Erythroblast (primary cell): ENCODE measurements around the gene TMEM272.

Experiments
- GATA1 ChIP-seq: IDR thresholded peaks from 2 replicates; pipeline ENCODE4 v1.6.1; 2011; ENCODE audit warnings: low read depth, mild to moderate bottlenecking, control low read depth, low read length, moderate library complexity
- POLR2A ChIP-seq: IDR thresholded peaks from 2 replicates; pipeline ENCODE4 v1.6.1; 2011; ENCODE audit warnings: mild to moderate bottlenecking, low read length

DNA sequence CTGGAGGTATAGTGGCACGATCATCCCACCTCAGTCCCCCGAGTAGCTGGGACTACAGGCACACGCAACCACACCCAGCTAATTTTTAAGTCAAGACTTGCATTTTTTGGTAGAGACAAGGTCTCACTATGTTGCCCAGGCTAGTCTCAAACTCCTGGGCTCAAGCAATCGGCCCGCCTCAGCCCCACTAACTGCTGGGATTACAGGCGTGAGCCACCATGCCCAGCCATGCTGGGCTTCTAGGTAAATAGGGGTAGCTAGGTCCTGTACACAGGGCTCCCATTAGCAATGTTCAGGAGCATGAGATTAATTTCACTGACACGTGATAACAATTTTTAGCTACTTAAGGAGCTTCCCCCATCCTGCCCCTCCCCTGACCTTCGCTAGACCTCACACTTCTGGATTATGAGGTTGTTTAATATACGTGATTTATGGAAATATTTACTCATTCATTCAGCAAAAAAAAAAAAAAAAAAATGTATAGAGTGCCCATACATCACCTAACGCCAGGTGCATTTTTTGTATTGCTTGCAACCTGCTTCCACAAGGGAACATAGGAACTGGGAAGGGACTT lies 19.2 kb downstream of the TMEM272 start:
- TF ChIP-seq POLR2A = no peak
- TF ChIP-seq GATA1 = no peak
